Neural cell (in vitro differentiated cells): ENCODE measurements around the gene GRM5. TPM values are rescaled to one million over a fixed set of nuclear protein-coding genes. Genes with fewer than 3 reads are reported as not detected.

Source experiments
- H2AFZ ChIP-seq: fragments of 200-600, 300-800 bp; sonication (generic), shearing (Covaris generic); 2 replicates; pipeline ENCODE4 v1.6.0; 2014; ENCODE audit warnings: low read depth, mild to moderate bottlenecking, antibody characterized with exemption, low read length, moderate library complexity
- H3F3A ChIP-seq: fragments of 200-600 bp; shearing (Covaris generic); 2 replicates; pipeline ENCODE4 v1.6.1; 2016; ENCODE audit warnings: mild to moderate bottlenecking, moderate library complexity, mixed read lengths, antibody characterized with exemption, low read length; ENCODE audit not compliant: insufficient read depth, poor library complexity, severe bottlenecking
- H3K27ac ChIP-seq: fragments of 200-600, 300-800 bp; sonication (generic), shearing (Covaris generic); 2 replicates; pipeline ENCODE4 v1.5.1; 2014; ENCODE audit warnings: mild to moderate bottlenecking, low read length, moderate library complexity
- H3K27me3 ChIP-seq: fragments of 300-800, 200-600 bp; sonication (generic), shearing (Covaris generic); 2 replicates; pipeline ENCODE4 v1.6.0; 2014; ENCODE audit warnings: mild to moderate bottlenecking, low read depth, low read length, moderate library complexity; ENCODE audit not compliant: insufficient read depth
- H3K36me3 ChIP-seq: fragments of 300-800, 200-600 bp; sonication (generic), shearing (Covaris generic); 2 replicates; pipeline ENCODE4 v1.5.1; 2014; ENCODE audit warnings: mild to moderate bottlenecking, antibody characterized with exemption, low read length, moderate library complexity; ENCODE audit not compliant: insufficient read depth
- H3K4me2 ChIP-seq: fragments of 300-800, 200-600 bp; sonication (generic), shearing (Covaris generic); 2 replicates; pipeline ENCODE4 v1.6.0; 2014; ENCODE audit warnings: mild to moderate bottlenecking, low read length
- H3K4me3 ChIP-seq: fragments of 300-800, 200-600 bp; sonication (generic), shearing (Covaris generic); 2 replicates; pipeline ENCODE4 v1.5.1; 2014; ENCODE audit warnings: mild to moderate bottlenecking, low read length, moderate library complexity
- H3K79me2 ChIP-seq: fragments of 200-600 bp; shearing (Covaris generic); replicated peaks from 2 replicates; pipeline ENCODE4 v1.6.0; 2014; ENCODE audit warnings: mild to moderate bottlenecking, low read length, moderate library complexity; ENCODE audit not compliant: insufficient read depth
- H3K9ac ChIP-seq: fragments of 300-800, 200-600 bp; sonication (generic), shearing (Covaris generic); 2 replicates; pipeline ENCODE4 v1.6.1; 2016; ENCODE audit warnings: mild to moderate bottlenecking, low read length, mixed read lengths
- H3K9me2 ChIP-seq: fragments of 200-600 bp; shearing (Covaris generic); 2 replicates; pipeline ENCODE4 v1.6.1; 2016; ENCODE audit warnings: mild to moderate bottlenecking, low read length, mixed read lengths; ENCODE audit not compliant: insufficient read depth
- H3K9me3 ChIP-seq: fragments of 200-600, 300-800 bp; sonication (generic), shearing (Covaris generic); 2 replicates; pipeline ENCODE4 v1.6.1; 2016; ENCODE audit warnings: mild to moderate bottlenecking, mixed run types, low read length, moderate library complexity, mixed read lengths
- H4K20me1 ChIP-seq: fragments of 200-600 bp; shearing (Covaris generic); 2 replicates; pipeline ENCODE4 v1.6.1; 2016; ENCODE audit warnings: mild to moderate bottlenecking, mixed run types; ENCODE audit not compliant: insufficient read depth
- EP300 ChIP-seq: fragments of 450-650 bp; conservative IDR thresholded peaks from 2 replicates; pipeline ENCODE4 v1.6.1; 2014; ENCODE audit warnings: antibody characterized with exemption, mild to moderate bottlenecking, moderate library complexity; ENCODE audit not compliant: poor library complexity, severe bottlenecking
- EZH2 ChIP-seq: fragments of 200-600, 300-800 bp; shearing (Covaris generic), sonication (generic); IDR thresholded peaks from 2 replicates; pipeline ENCODE4 v1.6.1; 2014; ENCODE audit warnings: antibody characterized with exemption, low read length, borderline replicate concordance, mild to moderate bottlenecking; ENCODE audit not compliant: insufficient read depth, poor library complexity, severe bottlenecking
- MXI1 ChIP-seq: fragments of 450-650 bp; conservative IDR thresholded peaks from 2 replicates; pipeline ENCODE4 v1.6.1; 2014; ENCODE audit warnings: antibody characterized with exemption, mild to moderate bottlenecking; ENCODE audit not compliant: poor library complexity, severe bottlenecking
- POLR2AphosphoS5 ChIP-seq: IDR thresholded peaks from 2 replicates; pipeline ENCODE4 v1.6.1; 2012
- RAD21 ChIP-seq: fragments of 450-650 bp; conservative IDR thresholded peaks from 2 replicates; pipeline ENCODE4 v1.6.1; 2014; ENCODE audit warnings: antibody characterized with exemption, mild to moderate bottlenecking, moderate library complexity
- SMC3 ChIP-seq: fragments of 450-650 bp; conservative IDR thresholded peaks from 2 replicates; pipeline ENCODE4 v1.6.1; 2014; ENCODE audit warnings: antibody characterized with exemption, mild to moderate bottlenecking, moderate library complexity; ENCODE audit not compliant: poor library complexity
- TAF1 ChIP-seq: IDR thresholded peaks from 2 replicates; pipeline ENCODE4 v1.6.1; 2012; ENCODE audit warnings: low read depth
- polyA plus RNA-seq: library from polyadenylated mRNA; depleted of rRNA; stranded (reverse); fragments of >200 nt; gene quantifications from 2 replicates; pipeline ENCODE4 v1.2.3, GENCODE V29; 2014
- TF ChIP-seq, protein P1 (sequence below): IDR thresholded peaks from 2 replicates; pipeline ENCODE4 v1.6.1; 2012; ENCODE audit warnings: borderline replicate concordance
- TF ChIP-seq, protein P2 (sequence below): fragments of 450-650 bp; IDR thresholded peaks from 2 replicates; pipeline ENCODE4 v1.5.1; 2014; ENCODE audit warnings: antibody characterized with exemption, mild to moderate bottlenecking, moderate library complexity; ENCODE audit not compliant: poor library complexity, severe bottlenecking

The GRM5 gene
- polyA plus RNA-seq, 1 donor from 2014 or later = 11.8 TPM

DNA sequence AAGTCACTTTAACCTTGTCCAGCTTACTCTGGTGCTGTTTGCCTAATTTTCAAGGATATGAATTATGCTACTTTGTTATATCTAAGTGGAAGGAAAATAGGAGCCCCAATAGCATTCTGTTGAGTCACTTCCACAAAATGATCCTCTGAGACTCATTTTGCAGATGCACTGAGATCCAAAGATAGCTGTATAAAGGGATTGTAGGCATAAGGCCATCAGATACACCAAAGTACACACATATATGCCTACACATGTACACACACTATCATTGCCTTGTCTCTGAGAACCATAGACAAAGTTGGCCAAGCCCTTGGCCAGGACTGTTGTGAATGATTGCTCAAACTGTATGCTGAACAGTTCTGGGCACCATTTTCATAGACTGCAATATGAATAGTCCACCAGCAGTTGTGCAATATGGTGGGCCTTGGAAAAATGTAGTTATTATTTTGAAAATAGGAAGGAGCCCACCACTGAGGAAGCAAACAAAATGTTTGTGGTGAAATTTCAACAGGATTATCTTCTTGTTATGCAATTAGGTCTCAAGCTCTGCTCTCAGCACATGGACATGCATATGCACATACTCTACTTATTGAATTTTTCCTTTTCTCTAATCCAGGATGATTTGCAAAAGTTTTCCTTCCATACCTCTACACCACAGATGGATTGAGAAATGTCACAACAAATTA, 542.3 kb downstream of the GRM5 start:
- no peak overlapping the region for H2AFZ ChIP-seq
- H3K4me2 ChIP-seq = no peak overlapping the region
- TF ChIP-seq SMC3 (no peak), RAD21 (no peak)
- H3F3A ChIP-seq = no peaks in the 10 kb centered on the region
- no peaks in the 10 kb centered on the region for H4K20me1 ChIP-seq
- no peaks in the 10 kb centered on the region for H3K9me3 ChIP-seq
- no peak overlapping the region for H3K27ac ChIP-seq
- no peaks in the 10 kb centered on the region for H3K9me2 ChIP-seq
- no peak overlapping the region for H3K9ac ChIP-seq
- no peaks in the 10 kb centered on the region for H3K36me3 ChIP-seq
- no peaks in the 10 kb centered on the region for H3K27me3 ChIP-seq
- no peak overlapping the region for H3K4me3 ChIP-seq
- H3K79me2 ChIP-seq = no peaks in the 10 kb centered on the region

DNA sequence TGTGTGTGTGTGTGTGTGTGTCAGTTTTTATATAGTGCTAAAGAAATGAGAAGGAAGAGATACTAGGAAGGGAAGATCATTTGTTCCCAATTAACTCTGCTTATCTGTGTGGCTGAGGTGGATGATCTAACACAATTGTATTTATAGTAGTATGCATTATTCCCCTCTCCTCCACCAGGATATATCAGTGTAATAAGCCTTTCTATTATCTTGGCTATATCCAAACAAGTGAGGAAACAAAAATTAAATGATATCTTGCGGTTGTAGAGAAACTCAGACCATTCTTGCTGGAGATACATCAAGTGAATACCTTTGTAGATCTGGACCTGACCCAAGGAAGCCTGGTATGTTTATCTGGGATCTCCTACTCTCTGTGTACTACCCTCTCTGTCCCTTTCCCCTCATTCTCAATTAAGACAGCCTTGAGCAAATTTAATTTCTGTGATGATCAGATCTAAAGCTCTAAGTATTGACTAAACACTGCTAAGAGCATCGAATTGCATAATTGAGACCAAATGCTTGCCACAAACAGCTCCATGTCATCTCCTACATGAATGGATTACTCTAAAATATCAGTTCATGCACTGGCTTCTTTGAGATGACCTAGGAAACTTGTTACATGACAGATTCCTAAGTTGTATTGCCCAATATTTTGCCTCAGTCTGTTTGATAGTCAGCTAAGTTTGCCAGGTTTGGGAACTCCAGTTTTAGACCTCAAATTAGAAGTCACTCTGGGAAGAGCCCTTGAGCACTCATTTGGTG, 543.0 kb downstream of the GRM5 start:
- H2AFZ ChIP-seq = no peak overlapping the region
- H3F3A ChIP-seq = no peaks in the 10 kb centered on the region
- no peak overlapping the region for H3K9ac ChIP-seq
- no peaks in the 10 kb centered on the region for H3K9me2 ChIP-seq
- H3K4me3 ChIP-seq = no peak overlapping the region
- H4K20me1 ChIP-seq = no peaks in the 10 kb centered on the region
- H3K36me3 ChIP-seq = no peaks in the 10 kb centered on the region
- H3K4me2 ChIP-seq = no peak overlapping the region
- no peaks in the 10 kb centered on the region for H3K79me2 ChIP-seq
- TF ChIP-seq RAD21 = no peak
- no peak for TF ChIP-seq TAF1
- no peak for TF ChIP-seq POLR2AphosphoS5
- TF ChIP-seq MXI1 = no peak
- no peak for TF ChIP-seq EP300
- TF ChIP-seq, protein P1, sequence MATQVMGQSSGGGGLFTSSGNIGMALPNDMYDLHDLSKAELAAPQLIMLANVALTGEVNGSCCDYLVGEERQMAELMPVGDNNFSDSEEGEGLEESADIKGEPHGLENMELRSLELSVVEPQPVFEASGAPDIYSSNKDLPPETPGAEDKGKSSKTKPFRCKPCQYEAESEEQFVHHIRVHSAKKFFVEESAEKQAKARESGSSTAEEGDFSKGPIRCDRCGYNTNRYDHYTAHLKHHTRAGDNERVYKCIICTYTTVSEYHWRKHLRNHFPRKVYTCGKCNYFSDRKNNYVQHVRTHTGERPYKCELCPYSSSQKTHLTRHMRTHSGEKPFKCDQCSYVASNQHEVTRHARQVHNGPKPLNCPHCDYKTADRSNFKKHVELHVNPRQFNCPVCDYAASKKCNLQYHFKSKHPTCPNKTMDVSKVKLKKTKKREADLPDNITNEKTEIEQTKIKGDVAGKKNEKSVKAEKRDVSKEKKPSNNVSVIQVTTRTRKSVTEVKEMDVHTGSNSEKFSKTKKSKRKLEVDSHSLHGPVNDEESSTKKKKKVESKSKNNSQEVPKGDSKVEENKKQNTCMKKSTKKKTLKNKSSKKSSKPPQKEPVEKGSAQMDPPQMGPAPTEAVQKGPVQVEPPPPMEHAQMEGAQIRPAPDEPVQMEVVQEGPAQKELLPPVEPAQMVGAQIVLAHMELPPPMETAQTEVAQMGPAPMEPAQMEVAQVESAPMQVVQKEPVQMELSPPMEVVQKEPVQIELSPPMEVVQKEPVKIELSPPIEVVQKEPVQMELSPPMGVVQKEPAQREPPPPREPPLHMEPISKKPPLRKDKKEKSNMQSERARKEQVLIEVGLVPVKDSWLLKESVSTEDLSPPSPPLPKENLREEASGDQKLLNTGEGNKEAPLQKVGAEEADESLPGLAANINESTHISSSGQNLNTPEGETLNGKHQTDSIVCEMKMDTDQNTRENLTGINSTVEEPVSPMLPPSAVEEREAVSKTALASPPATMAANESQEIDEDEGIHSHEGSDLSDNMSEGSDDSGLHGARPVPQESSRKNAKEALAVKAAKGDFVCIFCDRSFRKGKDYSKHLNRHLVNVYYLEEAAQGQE = no peak
- no peak for TF ChIP-seq SMC3
- TF ChIP-seq, protein P2, sequence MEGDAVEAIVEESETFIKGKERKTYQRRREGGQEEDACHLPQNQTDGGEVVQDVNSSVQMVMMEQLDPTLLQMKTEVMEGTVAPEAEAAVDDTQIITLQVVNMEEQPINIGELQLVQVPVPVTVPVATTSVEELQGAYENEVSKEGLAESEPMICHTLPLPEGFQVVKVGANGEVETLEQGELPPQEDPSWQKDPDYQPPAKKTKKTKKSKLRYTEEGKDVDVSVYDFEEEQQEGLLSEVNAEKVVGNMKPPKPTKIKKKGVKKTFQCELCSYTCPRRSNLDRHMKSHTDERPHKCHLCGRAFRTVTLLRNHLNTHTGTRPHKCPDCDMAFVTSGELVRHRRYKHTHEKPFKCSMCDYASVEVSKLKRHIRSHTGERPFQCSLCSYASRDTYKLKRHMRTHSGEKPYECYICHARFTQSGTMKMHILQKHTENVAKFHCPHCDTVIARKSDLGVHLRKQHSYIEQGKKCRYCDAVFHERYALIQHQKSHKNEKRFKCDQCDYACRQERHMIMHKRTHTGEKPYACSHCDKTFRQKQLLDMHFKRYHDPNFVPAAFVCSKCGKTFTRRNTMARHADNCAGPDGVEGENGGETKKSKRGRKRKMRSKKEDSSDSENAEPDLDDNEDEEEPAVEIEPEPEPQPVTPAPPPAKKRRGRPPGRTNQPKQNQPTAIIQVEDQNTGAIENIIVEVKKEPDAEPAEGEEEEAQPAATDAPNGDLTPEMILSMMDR = no peak
- no peak for TF ChIP-seq EZH2
- no peak overlapping the region for H3K27ac ChIP-seq
- H3K9me3 ChIP-seq = no peaks in the 10 kb centered on the region
- no peaks in the 10 kb centered on the region for H3K27me3 ChIP-seq
